CD4-positive, alpha-beta T cell (primary cell): ENCODE results near the gene TTC1. TPM values are rescaled to one million over a fixed set of nuclear protein-coding genes. Genes with fewer than 3 reads are reported as not detected.

Source experiments
- ATAC-seq: fragments of 200-7000 bp; cut with Tn5 transposase; one replicate; pipeline ENCODE4 v1.10.0; 2022; ENCODE audit warnings: mild to moderate bottlenecking; ENCODE audit not compliant: poor library complexity
- CTCF ChIA-PET: fragments of 350-600 bp; sonication (Branson Sonifier 250); formaldehyde crosslinking; loops from one replicate; lab custom pipeline; 2021; ENCODE audit warnings: antibody characterized with exemption, inconsistent platforms; lab: Charles Lee
- POLR2A ChIA-PET: fragments of 350-600 bp; sonication (Branson Sonifier 250); formaldehyde crosslinking; loops from one replicate; lab custom pipeline; 2021; ENCODE audit warnings: antibody characterized with exemption, inconsistent platforms; lab: Charles Lee
- DNase-seq, 14 experiments: peaks; one replicate each; pipeline ENCODE4 v3.0.0-alpha.2; 2013 to 2020; ENCODE audit warnings: mixed read lengths in 2 of 14
- H3K27ac ChIP-seq, 2 donors: one replicate each; pipeline versions ENCODE4 v1.5.1 to v1.7.0; 2013; ENCODE audit warnings: low read length in 2 of 2, low read depth in 1 of 2, mild to moderate bottlenecking in 1 of 2
- H3K27me3 ChIP-seq, 2 experiments: 1 replicate in 1 of 2; 2 replicates in 1 of 2; pipeline versions ENCODE4 v1.6.1 to v1.7.0; 2013; ENCODE audit warnings: low read length in 2 of 2, control low read depth in 1 of 2, mild to moderate bottlenecking in 1 of 2, moderate library complexity in 1 of 2; ENCODE audit not compliant: insufficient read depth in 2 of 2, control insufficient read depth in 1 of 2
- H3K36me3 ChIP-seq: one replicate; pipeline ENCODE4 v1.6.1; 2013; ENCODE audit warnings: low read length, control low read depth; ENCODE audit not compliant: insufficient read depth
- H3K4me1 ChIP-seq: one replicate; pipeline ENCODE4 v1.6.1; 2013; ENCODE audit warnings: low read length, control low read depth; ENCODE audit not compliant: insufficient read depth
- H3K4me3 ChIP-seq: one replicate; pipeline ENCODE4 v1.5.1; 2013; ENCODE audit warnings: mild to moderate bottlenecking, low read length, moderate library complexity
- H3K9me3 ChIP-seq, 2 experiments: 1 replicate in 1 of 2; 2 replicates in 1 of 2; pipeline versions ENCODE4 v1.6.1 to v1.7.0; 2013; ENCODE audit warnings: low read length in 2 of 2, mild to moderate bottlenecking in 2 of 2, control low read depth in 1 of 2, moderate library complexity in 1 of 2; ENCODE audit not compliant: control insufficient read depth in 1 of 2, insufficient read depth in 1 of 2
- H3K27ac Mint-ChIP-seq: one replicate; pipeline ENCODE4 v1.8.0; 2020; ENCODE audit warnings: mixed read lengths
- H3K27me3 Mint-ChIP-seq: one replicate; pipeline ENCODE4 v1.8.0; 2021; ENCODE audit warnings: mixed read lengths
- H3K36me3 Mint-ChIP-seq: one replicate; pipeline ENCODE4 v1.8.0; 2021; ENCODE audit warnings: low read depth, mixed read lengths
- H3K4me1 Mint-ChIP-seq: one replicate; pipeline ENCODE4 v1.8.0; 2021; ENCODE audit warnings: low read depth, mixed read lengths
- H3K4me3 Mint-ChIP-seq: one replicate; pipeline ENCODE4 v1.8.0; 2020; ENCODE audit warnings: mild to moderate bottlenecking, mixed read lengths
- H3K9me3 Mint-ChIP-seq: one replicate; pipeline ENCODE4 v1.8.0; 2020; ENCODE audit warnings: mixed read lengths
- intact Hi-C, 2 experiments: fragments of 100-400 bp; cut with DNase I in 1 of 2; cut with micrococcal nuclease in 1 of 2; formaldehyde crosslinking; loops; one replicate each; pipeline versions ENCODE4 v1.15.1 to v1.9.0; 2023 to 2025; cut with DNase I, micrococcal nuclease
- total RNA-seq, 174 experiments: library from RNA in 2 of 174; stranded (reverse) in 2 of 174; gene quantifications; one replicate each; pipeline ENCODE4 v1.2.3 and lab custom pipeline; 2021 to 2026
- TF ChIP-seq, protein P1 (sequence below): fragments of 200-600 bp; IDR thresholded peaks from one replicate; pipeline ENCODE4 v1.8.0; 2022; ENCODE audit warnings: antibody characterized with exemption, mild to moderate bottlenecking

TTC1 gene
- total RNA-seq, 2 experiments from 2014 or later = 15.9 to 16.3 TPM

GRCh38 chr5:159990506-159990905 is 18.4 kb upstream of the TTC1 start:
- H3K9me3 ChIP-seq = peaks cover 8 to 18% of the 10 kb centered on the region in 2 experiments
- DNase-seq (no peak), ATAC-seq (no peak)
- Mint-ChIP-seq H3K4me1 (no peaks in the 10 kb centered on the region), H3K9me3 (peaks cover 6% of the 10 kb centered on the region), H3K27me3 (peaks cover 54% of the 10 kb centered on the region), H3K4me3 (no peak overlapping the region), H3K27ac (no peak overlapping the region), H3K36me3 (no peaks in the 10 kb centered on the region)
- H3K36me3 ChIP-seq = no peaks in the 10 kb centered on the region
- TF ChIP-seq, protein P1, sequence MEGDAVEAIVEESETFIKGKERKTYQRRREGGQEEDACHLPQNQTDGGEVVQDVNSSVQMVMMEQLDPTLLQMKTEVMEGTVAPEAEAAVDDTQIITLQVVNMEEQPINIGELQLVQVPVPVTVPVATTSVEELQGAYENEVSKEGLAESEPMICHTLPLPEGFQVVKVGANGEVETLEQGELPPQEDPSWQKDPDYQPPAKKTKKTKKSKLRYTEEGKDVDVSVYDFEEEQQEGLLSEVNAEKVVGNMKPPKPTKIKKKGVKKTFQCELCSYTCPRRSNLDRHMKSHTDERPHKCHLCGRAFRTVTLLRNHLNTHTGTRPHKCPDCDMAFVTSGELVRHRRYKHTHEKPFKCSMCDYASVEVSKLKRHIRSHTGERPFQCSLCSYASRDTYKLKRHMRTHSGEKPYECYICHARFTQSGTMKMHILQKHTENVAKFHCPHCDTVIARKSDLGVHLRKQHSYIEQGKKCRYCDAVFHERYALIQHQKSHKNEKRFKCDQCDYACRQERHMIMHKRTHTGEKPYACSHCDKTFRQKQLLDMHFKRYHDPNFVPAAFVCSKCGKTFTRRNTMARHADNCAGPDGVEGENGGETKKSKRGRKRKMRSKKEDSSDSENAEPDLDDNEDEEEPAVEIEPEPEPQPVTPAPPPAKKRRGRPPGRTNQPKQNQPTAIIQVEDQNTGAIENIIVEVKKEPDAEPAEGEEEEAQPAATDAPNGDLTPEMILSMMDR = no peak
- H3K4me1 ChIP-seq = peaks cover 11% of the 10 kb centered on the region
- peaks cover 8 to 10% of the 10 kb centered on the region in 2 experiments for H3K27me3 ChIP-seq
- no peak overlapping the region for H3K4me3 ChIP-seq
- intact Hi-C loops = no loop called here
- ChIA-PET POLR2A (no interaction called here), CTCF (no interaction called here)
- no peak overlapping the region for H3K27ac ChIP-seq

DNA sequence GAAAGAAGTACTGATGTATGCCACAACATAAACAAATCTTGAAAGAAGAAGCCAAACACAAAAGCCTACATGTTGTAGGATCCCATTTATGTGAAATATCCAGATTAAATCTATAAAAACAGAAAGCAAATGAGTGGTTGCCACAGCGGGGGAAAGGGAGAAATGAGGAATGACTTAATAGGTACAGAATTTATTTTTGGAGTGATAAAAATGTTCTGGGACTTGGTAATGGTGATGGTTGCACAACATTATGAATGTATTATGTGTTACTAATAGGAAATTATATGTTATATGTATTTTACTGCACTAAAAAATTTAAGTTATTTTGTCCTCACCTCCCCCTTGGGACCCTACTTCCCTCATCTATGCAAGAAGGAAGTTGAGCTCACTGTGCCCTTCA is 16.4 kb upstream of the TTC1 start:
- ATAC-seq (no peak), DNase-seq (no peak)
- no peak overlapping the region for H3K27ac Mint-ChIP-seq
- peaks cover 6% of the 10 kb centered on the region for H3K9me3 Mint-ChIP-seq
- POLR2A ChIA-PET = no interaction called here
- H3K36me3 Mint-ChIP-seq = no peaks in the 10 kb centered on the region
- TF ChIP-seq, protein P1 = no peak
- no peaks in the 10 kb centered on the region for H3K4me1 Mint-ChIP-seq
- CTCF ChIA-PET = no interaction called here
- peaks cover 45% of the 10 kb centered on the region for H3K27me3 Mint-ChIP-seq
- intact Hi-C loops = no loop called here
- H3K4me3 Mint-ChIP-seq = no peak overlapping the region
- peaks cover under 1% of the 10 kb centered on the region for H3K4me1 ChIP-seq
- H3K27me3 ChIP-seq = peaks cover 4 to 7% of the 10 kb centered on the region in 2 experiments
- H3K27ac ChIP-seq = no peak overlapping the region
- H3K4me3 ChIP-seq = no peak overlapping the region
- H3K9me3 ChIP-seq = peaks cover 8 to 18% of the 10 kb centered on the region in 2 experiments
- H3K36me3 ChIP-seq = no peaks in the 10 kb centered on the region

GRCh38 chr5:159993194-159993593 is 15.7 kb upstream of the TTC1 start:
- no peaks in the 10 kb centered on the region for H3K4me1 ChIP-seq
- Mint-ChIP-seq H3K27me3 (peaks cover 39% of the 10 kb centered on the region), H3K36me3 (no peaks in the 10 kb centered on the region), H3K9me3 (peaks cover 6% of the 10 kb centered on the region), H3K4me1 (no peaks in the 10 kb centered on the region), H3K4me3 (no peak overlapping the region), H3K27ac (no peak overlapping the region)
- no peaks in the 10 kb centered on the region for H3K36me3 ChIP-seq
- no peak for ATAC-seq
- ChIA-PET CTCF (no interaction called here), POLR2A (interaction anchor here (1.1 kb wide), 1 partner anchor 716 kb away, joined by 4 read pairs; no protein-coding TSS in a partner anchor)
- intact Hi-C loops = no loop called here
- TF ChIP-seq, protein P1 = no peak
- H3K9me3 ChIP-seq = peaks cover 8 to 18% of the 10 kb centered on the region in 2 experiments
- peaks cover 4 to 7% of the 10 kb centered on the region in 2 experiments for H3K27me3 ChIP-seq
- no peak for DNase-seq
- no peak overlapping the region for H3K27ac ChIP-seq
- H3K4me3 ChIP-seq = no peak overlapping the region
